Amniotic epithelial cell (primary cell): ENCODE data around the gene RNF130.
"Not testable (repeated sequence)": the region's sequence is repeated elsewhere in the genome, so short reads cannot be mapped to it uniquely, and the experiment has no call there.

Experiments used
- DNase-seq: peaks from one replicate; pipeline ENCODE4 v3.0.0-alpha.2; 2010; ENCODE audit warnings: low read depth

Gene RNF130

DNA sequence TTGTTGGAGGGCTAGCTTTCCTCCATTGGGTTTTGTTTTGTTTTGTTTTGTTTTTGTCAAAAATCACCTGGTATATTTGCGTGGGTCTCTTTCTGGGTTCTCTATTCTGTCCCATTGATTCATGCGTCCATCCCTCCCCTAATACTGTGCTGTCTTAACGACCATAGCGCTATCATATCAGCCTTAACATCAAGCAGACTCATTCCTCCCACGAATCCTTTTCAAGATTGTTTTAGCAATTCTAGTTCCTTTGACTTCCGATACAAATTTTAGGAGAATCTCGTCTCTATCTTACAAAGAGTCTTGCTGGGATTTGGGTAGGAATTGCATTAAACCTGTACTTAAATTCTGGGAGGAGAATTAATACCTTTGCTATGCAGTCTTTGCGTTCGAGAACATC lies 31.1 kb upstream of the RNF130 start:
- no peak for DNase-seq

DNA sequence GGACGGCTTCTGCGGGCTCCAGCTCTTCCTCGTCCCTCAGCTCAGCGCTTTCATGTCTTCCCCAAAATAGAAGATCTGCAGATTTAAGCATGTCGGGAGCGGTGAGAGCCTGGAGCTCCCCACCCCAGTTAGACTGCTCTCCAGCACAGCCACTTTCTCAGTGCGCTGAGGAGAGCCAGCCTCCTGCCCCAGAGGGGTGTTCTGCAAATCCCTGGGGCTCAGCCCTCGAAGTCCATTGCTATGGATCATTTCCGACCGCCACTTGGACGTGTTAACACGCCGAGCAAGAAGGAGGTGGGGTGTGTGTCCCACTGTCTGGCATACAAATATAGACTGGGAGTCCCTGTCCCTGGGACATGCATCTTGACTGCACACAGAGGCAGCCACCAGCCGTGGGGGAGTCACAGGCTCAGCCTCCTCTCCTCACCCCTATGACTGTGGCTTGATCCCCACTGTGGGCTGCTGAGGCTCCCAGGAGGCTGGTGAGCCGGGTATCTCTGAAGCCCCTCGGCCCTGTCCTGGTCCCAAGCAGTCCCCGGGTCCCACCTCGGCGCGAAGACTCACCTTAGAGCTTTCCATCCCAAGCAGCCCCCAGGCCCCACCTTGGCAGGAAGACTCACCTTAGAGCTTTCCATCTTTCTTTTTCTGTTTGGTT lies 30.0 kb upstream of the RNF130 start:
- DNase-seq, result no peak

DNA sequence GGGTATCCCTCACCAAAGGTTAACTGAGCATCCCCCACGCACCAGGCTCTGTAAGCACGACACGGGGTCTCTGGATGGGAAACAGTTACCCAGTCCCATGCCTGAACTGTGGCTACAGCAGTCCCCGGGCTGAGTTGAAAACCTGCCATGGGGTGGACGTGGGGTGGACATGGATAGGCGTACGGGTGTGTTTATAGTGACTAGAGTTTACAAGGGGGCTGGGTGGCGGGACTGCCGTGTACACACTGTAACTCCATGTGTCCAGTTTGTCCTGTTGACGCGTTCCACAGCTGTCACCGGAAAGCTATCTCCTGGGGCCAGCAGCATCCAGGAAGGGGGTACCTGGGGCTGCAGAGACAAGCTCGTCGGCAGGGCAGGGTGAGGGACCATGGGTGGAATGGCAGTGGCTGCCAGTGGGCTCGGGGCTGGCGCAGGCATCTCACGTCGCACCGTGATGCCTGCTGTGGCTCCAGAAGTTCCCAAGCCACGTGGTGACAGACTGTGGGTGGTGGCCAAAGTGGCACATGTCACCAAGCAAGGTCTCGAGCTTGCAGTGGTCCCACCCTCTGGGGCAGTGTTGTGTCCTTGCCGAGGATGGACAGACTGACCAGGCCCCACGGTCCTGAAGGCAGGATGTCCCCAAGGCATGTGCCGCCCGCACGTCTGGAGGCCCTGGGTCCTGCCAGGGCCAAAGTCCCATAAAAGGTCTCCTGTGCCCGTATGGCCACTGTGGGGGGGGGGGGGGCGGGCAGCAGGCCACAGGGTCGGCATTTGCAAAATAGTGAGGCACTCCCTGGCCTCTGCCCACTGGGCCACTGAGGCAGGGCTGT lies 29.3 kb upstream of the RNF130 start:
- DNase-seq, result no peak

DNA sequence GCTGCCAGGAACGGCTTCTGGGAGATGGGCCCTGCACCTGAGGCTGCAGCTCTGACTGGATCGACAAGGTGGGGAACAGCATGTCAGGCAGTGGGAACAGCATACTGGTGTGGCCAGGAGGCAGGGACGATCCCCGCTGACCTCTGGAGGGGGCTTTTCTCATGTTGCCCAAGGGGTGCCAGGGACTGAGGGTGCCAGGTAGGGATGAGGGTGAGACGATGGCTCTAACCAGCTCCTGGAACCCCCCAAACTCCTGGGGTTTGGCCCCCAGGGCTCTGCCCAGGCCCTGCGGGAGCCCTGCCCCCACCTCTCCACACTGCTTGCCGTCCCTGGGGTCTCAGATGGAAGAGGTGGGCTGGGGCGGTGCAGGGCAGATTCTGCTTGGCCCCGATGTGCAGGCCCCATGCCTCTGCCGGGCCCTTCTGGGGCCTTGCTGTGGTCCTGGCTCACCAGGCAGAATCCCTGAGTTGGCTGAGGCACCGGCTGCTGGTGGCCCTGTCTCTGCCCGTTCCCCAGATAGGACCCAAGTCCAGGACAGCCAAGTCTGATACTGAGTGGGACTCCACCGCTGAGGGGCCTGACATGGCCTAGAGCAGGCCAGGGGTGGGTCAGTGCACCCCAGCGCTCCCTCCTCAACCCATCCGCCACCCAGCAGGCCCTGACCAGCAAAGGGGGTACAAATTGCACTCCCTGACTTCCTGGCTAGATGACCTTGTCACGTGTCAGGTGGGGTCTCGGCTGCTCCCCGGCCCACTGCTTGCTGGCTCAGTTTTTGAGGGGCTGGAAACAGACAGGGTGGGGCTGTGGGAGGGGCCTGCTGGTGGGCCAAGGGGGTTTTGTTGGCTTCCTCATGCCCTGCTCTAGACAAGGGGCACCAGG lies 28.4 kb upstream of the RNF130 start:
- DNase-seq, result no peak

DNA sequence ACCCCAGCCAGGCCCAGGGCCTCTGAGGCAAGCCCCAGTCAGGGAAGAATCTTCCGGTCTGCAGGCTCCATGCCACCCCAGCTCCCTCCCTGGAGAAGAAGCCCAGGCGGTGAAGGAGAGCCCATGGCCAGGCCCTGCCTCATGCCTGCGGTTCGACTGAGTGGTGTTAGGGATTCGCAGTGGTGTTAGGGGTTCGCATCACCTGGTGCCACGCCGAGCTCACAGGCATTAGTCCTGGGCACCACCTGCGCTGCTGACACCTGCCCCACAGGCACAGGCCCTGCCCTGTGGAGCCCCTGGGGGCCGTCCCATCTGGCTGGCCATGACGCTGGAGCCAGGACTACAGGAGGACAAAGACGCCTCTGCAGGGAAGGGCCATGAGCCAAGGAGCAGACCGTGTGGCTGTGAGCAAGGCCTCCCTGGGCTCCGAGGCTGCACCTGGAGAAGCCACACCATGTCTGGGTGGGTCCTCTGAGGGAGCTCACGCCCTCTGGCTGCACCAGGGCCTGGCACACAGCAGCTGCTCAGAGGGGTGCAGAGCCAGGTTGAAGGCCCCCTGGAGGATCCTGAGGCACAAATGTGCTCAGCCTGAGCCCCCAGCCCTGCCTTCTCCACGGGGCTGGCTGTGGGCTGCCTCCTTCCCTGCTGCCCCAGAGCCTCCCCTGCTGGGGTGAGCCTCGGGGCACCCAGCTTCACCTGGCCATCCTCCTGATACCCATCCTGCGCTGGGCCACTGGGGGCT lies 27.6 kb upstream of the RNF130 start:
- no peak for DNase-seq

DNA sequence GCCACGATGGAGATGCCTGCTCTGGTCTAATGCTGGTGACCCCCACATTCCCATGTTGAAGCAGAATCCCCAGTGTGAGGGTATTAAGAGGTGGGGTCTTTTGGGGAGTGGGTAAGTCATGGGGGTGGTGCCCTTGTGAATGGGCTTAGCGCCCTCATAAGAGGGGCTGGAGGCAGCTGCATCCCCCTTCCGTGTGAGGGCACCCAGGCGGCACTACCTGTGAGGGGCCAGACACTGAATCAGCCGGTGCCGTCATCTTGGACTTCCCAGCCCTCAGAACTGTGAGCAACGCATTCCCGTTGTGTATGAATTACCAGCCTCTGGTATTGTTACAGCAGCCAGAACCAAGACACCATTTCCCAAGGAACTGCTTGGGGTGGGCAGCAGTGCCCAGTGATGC lies 27.0 kb upstream of the RNF130 start:
- DNase-seq, result no peak

DNA sequence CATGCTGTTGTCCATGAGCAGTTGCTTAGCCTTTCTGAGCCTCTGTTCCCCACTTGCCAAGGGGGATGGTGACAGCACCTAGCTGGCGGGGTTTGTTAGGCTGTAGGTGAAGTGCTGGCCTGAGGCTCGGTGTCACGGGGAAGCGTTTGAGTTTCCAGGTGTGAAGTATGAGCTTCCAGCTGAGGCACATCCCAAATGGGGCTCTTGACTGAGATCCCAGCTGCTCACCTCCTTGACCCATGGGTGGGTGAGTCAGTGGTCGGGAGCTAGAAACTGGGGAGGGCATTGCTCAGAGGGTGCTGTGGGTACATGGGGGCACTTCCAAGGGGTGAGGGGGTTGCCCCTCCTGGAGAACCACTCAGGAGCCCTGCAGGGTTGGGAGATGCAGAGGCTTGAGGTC lies 26.4 kb upstream of the RNF130 start:
- no peak for DNase-seq

DNA sequence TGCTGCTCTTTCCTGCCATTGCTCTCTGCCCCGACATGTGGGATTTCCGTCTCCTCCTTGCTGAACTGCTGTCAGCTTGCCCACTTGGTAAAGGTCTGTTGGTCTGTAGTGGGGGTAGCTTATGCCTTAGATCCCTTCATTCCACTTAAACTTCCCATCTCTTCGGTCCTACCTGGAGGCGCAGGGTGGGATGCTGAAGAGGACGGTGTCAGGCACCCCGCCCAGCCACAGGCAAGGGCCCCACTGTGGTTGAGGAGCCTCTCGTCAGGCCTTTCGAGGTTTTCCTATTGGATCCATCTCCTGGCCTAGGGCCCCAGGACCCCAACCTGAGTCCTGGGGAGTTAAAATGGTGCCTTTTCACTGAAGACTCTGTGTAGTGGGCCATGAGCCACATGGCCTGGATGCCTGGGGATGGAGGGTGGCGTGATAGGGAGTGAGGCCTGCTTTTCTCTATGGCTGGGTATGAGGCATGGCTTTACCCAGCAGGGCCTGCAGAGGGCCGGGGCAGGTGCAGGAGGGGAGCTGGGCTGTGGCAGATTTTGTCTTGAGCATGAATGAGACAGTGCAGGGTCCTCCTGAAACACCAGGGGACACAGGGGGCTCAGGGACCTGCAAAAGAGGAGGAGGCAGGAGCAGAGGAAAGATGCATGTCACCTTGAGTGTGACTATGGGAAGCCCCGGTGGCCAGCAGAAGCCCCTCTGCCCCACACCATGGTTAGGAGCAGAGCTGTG lies 25.8 kb upstream of the RNF130 start:
- no peak for DNase-seq

DNA sequence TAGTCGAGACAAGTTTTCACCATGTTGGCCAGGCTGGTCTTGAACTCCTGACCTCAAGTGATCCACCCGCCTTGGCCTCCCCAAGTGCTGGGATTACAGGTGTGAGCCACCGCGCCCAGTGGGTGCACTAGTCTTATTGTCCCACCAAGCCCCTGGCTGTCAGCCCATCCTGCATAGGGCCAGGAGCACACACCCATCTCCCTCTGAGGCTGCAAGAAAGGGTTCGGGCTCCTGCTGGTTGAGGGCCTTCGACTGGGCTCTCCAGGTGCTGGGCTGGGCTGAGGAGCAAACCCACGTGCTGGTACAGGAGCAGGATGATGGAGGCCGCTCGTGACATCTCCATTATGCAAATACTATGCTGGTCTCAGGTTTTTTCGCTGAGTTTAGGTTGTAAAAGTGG lies 25.1 kb upstream of the RNF130 start:
- no peak for DNase-seq

DNA sequence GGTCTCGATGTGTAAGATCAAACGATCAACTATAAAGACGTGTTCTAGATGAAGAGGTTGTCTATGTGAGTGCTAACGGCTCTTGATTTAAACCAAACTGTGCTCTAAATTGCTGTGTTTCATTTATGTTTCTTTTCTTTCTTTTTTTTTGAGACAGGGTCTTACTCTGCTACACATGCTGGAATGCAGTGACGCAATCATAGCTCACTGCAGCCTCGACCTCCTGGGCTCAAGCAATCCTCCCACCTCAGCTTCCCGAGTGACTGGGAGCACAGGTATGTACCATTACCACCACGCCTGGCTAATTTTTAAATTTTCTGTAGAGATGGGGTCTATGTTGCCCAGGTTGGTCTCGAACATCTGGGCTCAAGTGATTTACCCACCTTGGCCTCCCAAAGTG lies 24.0 kb upstream of the RNF130 start:
- DNase-seq, result peak; percentile 49

DNA sequence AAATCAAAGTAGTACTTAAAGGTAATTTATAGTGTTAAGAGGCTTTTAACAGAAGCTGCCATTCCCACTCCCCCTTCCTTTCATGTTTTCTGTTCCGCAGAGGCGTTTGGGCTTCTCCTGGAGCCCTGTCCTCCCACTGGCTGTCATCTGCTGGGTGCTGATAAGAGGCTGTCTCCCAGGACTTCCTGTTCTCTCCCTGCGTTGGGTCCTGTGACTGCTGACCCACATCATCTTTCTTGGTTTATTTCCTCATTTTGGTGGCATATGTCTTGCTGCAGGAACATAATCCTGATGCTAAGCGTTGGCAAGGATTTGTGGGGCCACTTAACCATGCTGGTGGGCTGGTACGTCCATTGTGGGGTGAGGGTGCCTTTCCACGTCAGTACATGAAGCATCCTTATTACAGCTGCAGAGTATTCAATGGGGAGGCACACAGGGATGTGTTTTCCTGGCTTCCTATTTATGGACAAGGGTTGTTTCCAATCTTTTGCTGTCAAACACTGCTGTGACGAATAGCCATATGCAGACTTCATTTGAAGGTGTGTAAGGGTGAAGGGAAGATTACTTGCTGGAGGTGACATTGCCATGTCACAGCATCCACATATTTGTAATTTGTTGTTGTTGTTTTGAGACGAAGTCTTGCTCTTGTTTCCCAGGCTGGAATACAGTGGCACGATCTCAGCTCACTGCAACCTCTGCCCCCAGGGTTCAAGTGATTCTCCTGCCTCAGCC lies 22.3 kb upstream of the RNF130 start:
- DNase-seq, result no peak

DNA sequence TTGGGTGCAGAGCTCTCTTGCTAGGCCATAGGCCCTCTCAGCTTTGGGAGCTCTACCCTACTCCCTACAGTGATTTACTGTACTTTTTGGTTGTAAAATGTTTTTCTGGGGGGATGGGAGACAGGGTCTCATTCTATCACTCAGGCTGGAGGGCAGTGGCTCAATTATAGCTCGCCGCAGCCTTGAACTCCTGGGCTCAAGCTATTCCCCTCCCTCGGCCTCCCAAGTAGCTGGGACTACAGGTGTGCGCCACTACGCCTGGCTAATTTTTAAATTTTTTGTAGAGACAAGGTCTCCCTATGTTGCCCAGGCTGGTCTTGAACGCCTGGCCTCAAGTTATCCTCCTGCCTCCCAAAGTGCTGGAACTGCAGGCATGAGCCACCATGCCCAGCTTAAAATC lies 21.7 kb upstream of the RNF130 start:
- no peak for DNase-seq

DNA sequence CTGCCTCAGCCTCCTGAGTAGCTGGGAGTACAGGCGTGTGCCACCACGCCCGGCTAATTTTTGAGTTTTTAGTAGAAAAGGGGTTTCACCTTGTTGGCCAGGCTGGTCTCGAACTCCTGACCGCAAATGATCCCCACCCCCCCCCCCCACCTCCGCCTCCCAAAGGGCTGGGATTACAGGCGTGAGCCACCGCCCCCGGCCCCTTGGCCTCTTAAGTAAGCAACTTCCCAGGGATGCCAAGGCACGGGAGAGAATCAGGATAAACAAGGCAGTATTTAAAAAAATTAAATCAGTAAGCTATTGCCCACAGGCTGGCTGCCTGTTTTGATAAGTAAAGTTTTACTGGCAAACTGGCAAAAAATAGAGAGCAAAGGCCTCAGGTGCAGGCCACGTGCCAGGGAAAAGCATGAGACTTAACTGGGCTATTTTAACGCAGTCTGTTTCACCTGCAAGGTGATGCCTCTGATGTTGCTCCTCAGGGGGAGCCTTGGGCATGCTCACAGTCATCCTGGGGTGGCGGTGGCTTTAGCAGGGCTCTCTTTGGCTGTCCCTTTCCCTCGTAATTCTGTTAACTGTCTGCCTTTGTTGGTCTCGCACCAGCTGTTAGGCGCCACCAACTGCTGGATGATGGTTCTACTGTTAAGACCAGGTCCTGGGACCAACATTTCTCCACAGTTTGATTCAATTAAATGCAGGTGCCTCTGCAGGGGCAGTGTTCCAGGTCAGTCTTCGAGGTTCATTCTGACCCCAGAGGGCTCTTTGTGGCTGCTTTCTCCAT lies 19.4 kb upstream of the RNF130 start:
- peak; percentile 25 for DNase-seq

DNA sequence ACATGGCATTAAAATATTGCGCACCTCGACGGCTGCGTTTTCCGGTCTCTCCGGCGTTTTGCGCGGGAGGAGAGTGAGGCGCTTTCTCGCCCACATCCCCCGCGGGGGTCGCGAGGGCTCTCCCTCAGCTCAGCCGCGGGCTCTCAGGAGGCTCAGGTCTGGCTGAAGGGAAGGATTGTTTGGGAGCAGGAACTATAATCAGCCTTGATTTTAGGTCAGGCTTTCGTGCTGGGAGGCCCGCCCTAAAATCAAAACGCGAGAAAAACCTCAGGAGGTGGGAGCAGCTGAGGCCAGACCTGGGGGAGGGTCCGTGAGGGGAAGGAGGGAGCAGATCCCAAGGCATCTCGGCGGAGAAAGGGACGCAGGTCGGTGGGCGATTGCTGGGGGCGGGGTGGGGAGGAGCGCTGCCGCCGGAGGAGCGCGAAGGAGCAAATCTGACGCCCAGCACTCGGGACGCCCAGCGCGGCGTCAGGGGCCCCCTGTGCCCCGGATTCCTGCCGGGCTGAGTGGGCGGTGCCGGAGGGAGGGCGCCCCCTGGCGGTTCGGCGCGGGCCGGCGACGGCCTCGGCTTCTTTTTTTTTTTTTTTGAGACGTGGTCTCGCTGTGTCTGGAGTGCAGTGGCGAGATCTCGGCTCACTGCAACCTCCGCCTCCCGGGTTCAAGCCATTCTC lies 18.7 kb upstream of the RNF130 start:
- peak; percentile 51 for DNase-seq

DNA sequence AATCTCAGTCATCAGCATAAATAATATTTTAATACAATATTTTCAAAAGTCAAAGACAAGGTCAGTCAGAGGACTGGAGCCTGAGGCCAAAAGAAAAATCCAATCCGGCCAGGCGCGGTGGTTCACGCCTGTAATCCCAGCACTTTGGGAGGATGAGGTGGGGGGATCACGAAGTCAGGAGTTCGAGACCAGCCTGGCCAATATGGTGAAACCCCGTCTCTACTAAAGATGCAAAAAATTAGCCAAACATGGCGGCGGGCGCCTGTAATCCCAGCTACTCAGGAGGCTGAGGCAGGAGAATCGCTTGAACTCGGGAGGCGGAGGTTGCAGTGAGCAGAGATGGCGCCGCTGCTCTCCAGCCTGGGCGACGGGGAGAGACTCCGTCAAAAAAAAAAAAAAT lies 18.1 kb upstream of the RNF130 start:
- DNase-seq, result not testable (repeated sequence)

DNA sequence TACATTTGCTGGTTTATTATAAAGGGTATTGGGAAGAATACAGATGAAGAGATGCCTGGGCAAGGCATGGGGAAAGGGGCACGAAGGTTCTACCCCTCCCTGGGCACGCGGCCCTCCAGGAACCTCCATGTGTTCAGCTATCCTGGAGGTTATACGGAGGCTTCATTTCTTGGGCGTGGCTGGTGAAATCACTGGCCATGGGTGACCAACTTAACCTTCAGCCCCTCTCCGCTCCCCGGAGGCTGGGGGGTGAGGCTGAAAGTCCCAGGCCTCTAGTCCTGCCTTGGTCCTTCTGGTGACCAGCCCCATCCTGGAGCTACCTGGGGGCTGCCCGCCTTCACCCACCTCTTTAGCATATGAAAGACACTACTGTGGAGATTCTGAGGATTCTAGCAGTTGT lies 17.0 kb upstream of the RNF130 start:
- no peak for DNase-seq

DNA sequence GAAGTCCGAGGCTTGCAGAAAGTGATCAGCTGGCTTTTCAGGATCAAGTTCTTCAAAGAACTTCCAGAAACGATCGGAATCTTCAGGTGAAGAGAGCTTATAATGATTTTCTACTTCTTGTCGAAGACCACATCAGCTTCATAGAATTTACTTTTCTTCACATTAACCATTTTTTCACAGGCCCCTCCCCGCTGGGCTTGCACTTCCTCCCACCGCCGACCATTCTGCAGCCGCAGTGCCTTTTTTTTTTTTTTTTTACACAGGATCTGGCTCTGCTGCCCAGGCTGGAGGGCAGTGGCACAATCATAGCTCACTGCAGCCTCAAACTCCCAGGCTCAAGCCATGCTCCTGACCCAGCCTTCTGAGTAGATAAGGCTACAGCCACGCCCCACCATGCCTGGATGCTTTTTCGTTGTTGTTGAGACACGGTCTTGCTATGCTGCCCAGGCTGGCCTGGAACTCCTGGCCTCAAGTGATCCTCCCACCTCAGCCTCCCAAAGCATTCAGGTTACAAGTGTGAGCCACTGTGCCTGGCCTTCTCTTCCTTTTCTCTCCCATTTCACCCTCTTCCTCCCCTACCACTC lies 15.3 kb upstream of the RNF130 start:
- no peak for DNase-seq

DNA sequence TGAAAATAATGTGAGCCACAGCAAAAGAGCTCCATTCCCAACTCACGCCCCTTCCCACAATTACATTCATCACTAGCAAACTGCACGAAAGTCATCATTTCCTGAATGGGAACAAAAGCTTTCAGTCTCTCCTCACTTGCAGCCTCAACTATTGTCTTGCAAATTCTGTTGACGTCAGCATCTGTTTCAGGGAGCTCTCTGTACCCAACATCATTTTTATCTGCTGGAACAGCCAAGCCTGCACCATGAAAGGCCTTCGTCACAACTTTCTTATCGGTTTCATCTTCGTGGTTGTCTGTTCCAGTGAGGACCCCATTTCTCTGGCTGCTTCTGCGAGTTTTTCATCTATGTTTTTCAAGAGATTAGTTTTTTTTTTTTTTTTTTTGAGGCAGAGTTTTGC lies 14.3 kb upstream of the RNF130 start:
- no peak for DNase-seq
